Esophagus muscularis mucosa (tissue), 4 donors: ENCODE results near the gene GMPR.

Source experiments
- EP300 ChIP-seq: sonication (generic); formaldehyde crosslinking; IDR thresholded peaks from one replicate; pipeline ENCODE4 v1.6.1; 2017; ENCODE audit warnings: antibody characterized with exemption
- POLR2A ChIP-seq: fragments of 450-650 bp; IDR thresholded peaks from one replicate; pipeline ENCODE4 v1.6.1; 2017; ENCODE audit warnings: antibody characterized with exemption, moderate library complexity, mild to moderate bottlenecking, low read depth
- POLR2AphosphoS5 ChIP-seq, 2 donors: sonication (generic); formaldehyde crosslinking; IDR thresholded peaks; one replicate each; pipeline ENCODE4 v1.6.1; 2017; ENCODE audit warnings: antibody characterized with exemption in 2 of 2
- TF ChIP-seq, protein P1 (sequence below), 3 experiments: fragments of 200-600 bp in 2 of 3; fragments of 450-650 bp in 1 of 3; sonication (generic) in 2 of 3; IDR thresholded peaks; one replicate each; pipeline ENCODE4 v1.5.1; 2017 to 2019; ENCODE audit warnings: antibody characterized with exemption in 3 of 3, mild to moderate bottlenecking in 2 of 3, moderate library complexity in 1 of 3

DNA sequence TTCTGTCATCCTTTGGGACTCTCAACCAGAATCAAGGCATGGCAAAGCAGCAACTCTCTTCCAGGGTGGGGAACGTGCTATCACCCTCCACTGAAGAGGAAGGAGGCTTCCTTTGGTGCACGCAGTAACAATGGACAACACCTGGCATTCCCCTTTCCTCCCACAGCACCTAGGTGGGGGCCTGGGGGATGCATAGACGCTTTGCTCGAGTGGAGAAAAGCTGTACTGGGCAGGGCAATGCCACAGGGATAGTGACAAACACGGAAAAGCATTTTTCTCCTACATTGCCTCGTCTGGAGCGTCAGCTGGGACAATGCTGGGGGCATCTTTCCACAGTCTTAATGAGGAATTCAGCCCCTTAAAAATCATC is 82.9 kb downstream of the GMPR start:
- TF ChIP-seq, protein P1, sequence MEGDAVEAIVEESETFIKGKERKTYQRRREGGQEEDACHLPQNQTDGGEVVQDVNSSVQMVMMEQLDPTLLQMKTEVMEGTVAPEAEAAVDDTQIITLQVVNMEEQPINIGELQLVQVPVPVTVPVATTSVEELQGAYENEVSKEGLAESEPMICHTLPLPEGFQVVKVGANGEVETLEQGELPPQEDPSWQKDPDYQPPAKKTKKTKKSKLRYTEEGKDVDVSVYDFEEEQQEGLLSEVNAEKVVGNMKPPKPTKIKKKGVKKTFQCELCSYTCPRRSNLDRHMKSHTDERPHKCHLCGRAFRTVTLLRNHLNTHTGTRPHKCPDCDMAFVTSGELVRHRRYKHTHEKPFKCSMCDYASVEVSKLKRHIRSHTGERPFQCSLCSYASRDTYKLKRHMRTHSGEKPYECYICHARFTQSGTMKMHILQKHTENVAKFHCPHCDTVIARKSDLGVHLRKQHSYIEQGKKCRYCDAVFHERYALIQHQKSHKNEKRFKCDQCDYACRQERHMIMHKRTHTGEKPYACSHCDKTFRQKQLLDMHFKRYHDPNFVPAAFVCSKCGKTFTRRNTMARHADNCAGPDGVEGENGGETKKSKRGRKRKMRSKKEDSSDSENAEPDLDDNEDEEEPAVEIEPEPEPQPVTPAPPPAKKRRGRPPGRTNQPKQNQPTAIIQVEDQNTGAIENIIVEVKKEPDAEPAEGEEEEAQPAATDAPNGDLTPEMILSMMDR (IDR thresholded peaks at IDR 0.05), result no peak
- TF ChIP-seq POLR2AphosphoS5 (IDR thresholded peaks at IDR 0.05), result no peak
- TF ChIP-seq POLR2A, result no peak
- TF ChIP-seq EP300, result no peak
